ENCODE results near the gene TP53BP2. TPM values are rescaled to one million over a fixed set of nuclear protein-coding genes. Genes with fewer than 3 reads are reported as not detected.

Gene TP53BP2
- total and polyA plus RNA-seq, 11 donors, result 4.6 to 44.8 (median 22.3) TPM

DNA sequence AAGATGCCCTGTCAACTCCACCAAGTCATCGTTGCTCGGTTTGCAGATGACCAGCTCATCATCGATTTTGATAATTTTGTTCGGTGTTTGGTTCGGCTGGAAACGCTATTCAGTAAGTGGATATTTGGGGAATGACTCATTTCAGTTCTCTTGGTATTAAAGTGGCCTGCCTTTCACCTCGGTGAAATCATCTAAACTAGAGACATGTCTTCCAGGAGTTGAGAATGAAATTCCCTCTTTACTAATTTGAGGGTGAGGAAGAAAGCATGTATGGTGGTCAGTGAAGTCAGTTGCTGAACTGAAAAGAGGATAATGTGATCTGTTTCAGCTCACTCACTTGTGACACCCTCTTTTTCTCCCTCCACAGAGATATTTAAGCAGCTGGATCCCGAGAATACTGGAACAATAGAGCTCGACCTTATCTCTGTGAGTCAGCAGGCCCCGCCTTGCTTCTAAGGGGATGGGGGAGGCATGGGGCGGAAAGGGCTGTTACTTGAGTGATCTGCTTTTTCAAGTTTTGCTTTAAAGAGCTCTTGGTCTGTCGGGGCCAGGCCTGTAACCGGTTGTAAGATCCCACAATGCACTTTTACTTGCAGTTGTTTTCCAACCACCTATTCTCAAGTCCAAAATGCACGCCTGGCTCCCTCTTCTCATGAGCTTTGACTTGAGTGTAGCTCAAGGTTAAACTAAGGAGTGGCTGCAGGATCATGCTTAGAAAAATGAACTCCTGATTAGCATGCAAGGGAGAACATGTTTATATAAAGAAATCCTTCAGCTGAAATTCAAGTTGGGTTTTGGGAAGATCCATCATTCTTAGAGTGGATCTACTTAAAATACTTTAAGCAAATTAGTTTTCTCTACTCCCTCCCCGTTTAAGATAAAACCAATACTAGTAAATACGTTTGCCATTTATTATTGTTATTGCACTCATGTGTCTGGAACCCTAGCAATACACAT is 73.7 kb downstream of the TP53BP2 start:
- peak in 4 of 5 donors; percentile 63 to 75 (median 68) for DNase-seq
- no peak for TF ChIP-seq POLR2A (IDR thresholded peaks at IDR 0.05)
- TF ChIP-seq, protein P1, sequence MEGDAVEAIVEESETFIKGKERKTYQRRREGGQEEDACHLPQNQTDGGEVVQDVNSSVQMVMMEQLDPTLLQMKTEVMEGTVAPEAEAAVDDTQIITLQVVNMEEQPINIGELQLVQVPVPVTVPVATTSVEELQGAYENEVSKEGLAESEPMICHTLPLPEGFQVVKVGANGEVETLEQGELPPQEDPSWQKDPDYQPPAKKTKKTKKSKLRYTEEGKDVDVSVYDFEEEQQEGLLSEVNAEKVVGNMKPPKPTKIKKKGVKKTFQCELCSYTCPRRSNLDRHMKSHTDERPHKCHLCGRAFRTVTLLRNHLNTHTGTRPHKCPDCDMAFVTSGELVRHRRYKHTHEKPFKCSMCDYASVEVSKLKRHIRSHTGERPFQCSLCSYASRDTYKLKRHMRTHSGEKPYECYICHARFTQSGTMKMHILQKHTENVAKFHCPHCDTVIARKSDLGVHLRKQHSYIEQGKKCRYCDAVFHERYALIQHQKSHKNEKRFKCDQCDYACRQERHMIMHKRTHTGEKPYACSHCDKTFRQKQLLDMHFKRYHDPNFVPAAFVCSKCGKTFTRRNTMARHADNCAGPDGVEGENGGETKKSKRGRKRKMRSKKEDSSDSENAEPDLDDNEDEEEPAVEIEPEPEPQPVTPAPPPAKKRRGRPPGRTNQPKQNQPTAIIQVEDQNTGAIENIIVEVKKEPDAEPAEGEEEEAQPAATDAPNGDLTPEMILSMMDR (IDR thresholded peaks at IDR 0.05), result no peak
- peak overlapping the region; percentile 27 to 84 (median 70) for H3K27ac ChIP-seq
- H3K4me3 ChIP-seq, result no peak overlapping the region
- WGBS, 4 donors, result 28 to 49% (median 34%) methylated on average over 16 of the region's 16 CpGs
- peak; percentile 61 to 91 (median 86) for ATAC-seq
- intact Hi-C loops (cut with DNase I), result no loop called here
- H3K4me1 ChIP-seq, result peaks cover 0 to 64% (median 31%) of the 10 kb centered on the region in 12 donors
- no peaks in the 10 kb centered on the region for H3K9me3 ChIP-seq
- peaks cover 0 to 84% (median 70%) of the 10 kb centered on the region in 9 donors for H3K36me3 ChIP-seq
- H3K27me3 ChIP-seq, result no peaks in the 10 kb centered on the region

DNA sequence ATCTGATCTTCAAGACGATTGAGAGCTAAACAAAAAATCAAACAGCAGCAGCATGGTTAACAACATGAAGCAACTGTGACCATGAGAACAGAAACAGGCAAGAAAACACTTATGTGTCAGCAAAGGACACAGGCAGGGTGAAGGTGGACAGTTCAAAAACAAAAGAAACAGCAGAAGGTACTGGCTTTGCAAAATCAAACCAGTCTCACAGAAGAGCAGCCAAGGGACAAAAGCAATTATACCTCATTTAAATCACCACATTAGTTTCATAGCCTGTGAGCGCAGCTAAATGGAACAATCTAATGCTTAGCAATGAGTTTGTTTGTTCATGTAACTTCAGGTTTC is 74.3 kb downstream of the TP53BP2 start:
- intact Hi-C loops (cut with DNase I), result no loop called here
- no peak overlapping the region for H3K4me3 ChIP-seq
- peak in 1 of 4 donors; percentile 4 for ATAC-seq
- DNase-seq, result peak in 1 of 5 donors; percentile 3
- H3K9me3 ChIP-seq, result no peaks in the 10 kb centered on the region
- WGBS, 4 donors, result 35 to 66% (median 59%) methylated on average over 2 of the region's 2 CpGs
- no peaks in the 10 kb centered on the region for H3K27me3 ChIP-seq
- peaks cover 0 to 57% (median 30%) of the 10 kb centered on the region in 12 donors for H3K4me1 ChIP-seq
- TF ChIP-seq POLR2A (IDR thresholded peaks at IDR 0.05), result no peak
- TF ChIP-seq, protein P1 (IDR thresholded peaks at IDR 0.05), result no peak
- peak overlapping the region; percentile 27 to 84 (median 70) for H3K27ac ChIP-seq
- peaks cover 0 to 82% (median 72%) of the 10 kb centered on the region in 9 donors for H3K36me3 ChIP-seq

DNA sequence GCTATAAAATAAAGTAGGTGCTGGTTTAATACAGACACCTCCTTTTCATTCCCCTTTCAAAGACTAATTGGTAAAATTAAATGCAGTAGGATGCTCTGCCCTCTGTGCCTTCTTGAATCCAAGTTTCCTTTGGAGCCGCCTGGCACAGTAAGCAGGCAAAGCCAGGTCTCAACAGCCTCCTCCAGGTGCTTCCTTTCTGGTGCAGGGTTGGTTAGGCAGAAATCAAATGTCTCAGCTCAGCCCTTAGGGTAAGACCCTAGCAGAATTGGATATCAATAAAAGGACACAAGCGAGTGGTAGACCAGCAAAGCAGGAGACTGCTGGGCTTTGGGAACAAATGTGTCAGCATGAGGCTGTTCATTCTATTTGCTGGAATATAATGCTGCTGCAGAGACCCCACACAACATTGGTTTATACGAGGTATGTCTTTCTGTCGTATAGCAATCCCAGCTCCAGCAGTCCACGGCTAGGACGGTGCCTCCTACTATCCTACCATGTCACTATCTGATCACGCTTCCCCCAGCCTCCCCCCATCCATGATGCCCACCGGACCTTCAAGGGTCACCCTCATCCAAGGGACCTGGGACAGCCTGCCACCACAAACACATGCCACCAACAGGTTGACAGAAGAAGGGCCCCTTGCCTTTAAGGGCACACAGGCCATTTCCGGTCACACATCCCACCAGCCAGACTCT is 75.0 kb downstream of the TP53BP2 start:
- WGBS, 4 donors, result 86 to 91% (median 88%) methylated on average over 9 of the region's 9 CpGs
- H3K36me3 ChIP-seq, result peaks cover 0 to 83% (median 72%) of the 10 kb centered on the region in 9 donors
- H3K27me3 ChIP-seq, result no peaks in the 10 kb centered on the region
- peak overlapping the region; percentile 27 to 84 (median 70) for H3K27ac ChIP-seq
- H3K9me3 ChIP-seq, result no peaks in the 10 kb centered on the region
- peak in 1 of 5 donors; percentile 18 for DNase-seq
- no peak for TF ChIP-seq POLR2A (IDR thresholded peaks at IDR 0.05)
- no peak overlapping the region for H3K4me3 ChIP-seq
- intact Hi-C loops (cut with DNase I), result no loop called here
- no peak for ATAC-seq
- peaks cover 0 to 53% (median 27%) of the 10 kb centered on the region in 12 donors for H3K4me1 ChIP-seq

DNA sequence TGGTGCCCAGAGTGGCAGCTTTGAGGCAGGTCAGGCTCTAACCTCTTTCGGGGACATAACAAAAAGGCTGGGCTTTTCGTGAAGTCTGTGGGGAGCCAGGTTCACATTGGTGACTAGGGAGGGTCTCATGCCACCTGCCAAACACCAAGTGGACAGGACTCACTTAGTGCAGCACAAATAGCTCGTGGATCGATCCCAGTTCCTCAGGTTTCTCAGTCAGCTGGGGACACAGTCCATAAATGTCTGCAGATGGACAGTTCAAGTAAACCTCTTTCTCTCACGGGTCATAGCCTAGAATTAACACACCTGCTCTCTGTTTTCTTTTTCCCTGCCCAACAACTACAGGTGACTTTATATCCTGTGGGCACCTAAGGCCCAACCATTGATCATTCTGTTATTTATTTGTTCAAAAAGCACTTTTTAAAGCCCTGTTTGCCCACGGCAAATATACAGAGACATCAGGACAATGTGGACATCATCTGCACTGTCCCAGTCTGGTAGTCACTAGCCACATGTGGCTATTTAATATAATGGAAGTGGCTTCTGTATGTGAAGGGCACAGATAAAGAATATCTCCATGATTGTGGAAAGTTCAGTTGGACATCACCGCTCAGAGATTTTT is 79.9 kb downstream of the TP53BP2 start:
- H3K36me3 ChIP-seq, result peaks cover 0 to 83% (median 76%) of the 10 kb centered on the region in 9 donors
- no peak overlapping the region for H3K4me3 ChIP-seq
- no peaks in the 10 kb centered on the region for H3K9me3 ChIP-seq
- no peaks in the 10 kb centered on the region for H3K27me3 ChIP-seq
- peaks cover 0 to 22% (median 4%) of the 10 kb centered on the region in 12 donors for H3K4me1 ChIP-seq
- TF ChIP-seq, protein P1 (IDR thresholded peaks at IDR 0.05), result no peak
- no peak for TF ChIP-seq POLR2A (IDR thresholded peaks at IDR 0.05)
- intact Hi-C loops (cut with DNase I), result no loop called here
- H3K27ac ChIP-seq, result peak overlapping the region in 4 of 12 donors; percentile 1 to 50 (median 8)
- DNase-seq, result no peak
- peak in 1 of 4 donors; percentile 17 for ATAC-seq
- WGBS, 4 donors, result 81 to 91% (median 84%) methylated on average over 5 to 7 of the region's 7 CpGs
